Ishikawa (cell line): ENCODE results near the gene COL9A2.
A peak's percentile ranks its signal among the peaks of the same experiment; 100 is the strongest.

Experiments
- CEBPB ChIP-seq: IDR thresholded peaks from 2 replicates; pipeline ENCODE4 v1.6.1; 2012
- CREB1 ChIP-seq: IDR thresholded peaks from 2 replicates; pipeline ENCODE4 v1.6.1; 2012; ENCODE audit warnings: low read depth
- EGR1 ChIP-seq: IDR thresholded peaks from 2 replicates; pipeline ENCODE4 v1.6.1; 2012
- EP300 ChIP-seq: IDR thresholded peaks from 2 replicates; pipeline ENCODE4 v1.6.1; 2012; ENCODE audit warnings: borderline replicate concordance
- FOXM1 ChIP-seq: IDR thresholded peaks from 2 replicates; pipeline ENCODE4 v1.6.1; 2012; ENCODE audit warnings: low read depth, borderline replicate concordance
- MAX ChIP-seq: IDR thresholded peaks from 2 replicates; pipeline ENCODE4 v1.6.1; 2012
- NFIC ChIP-seq: IDR thresholded peaks from 2 replicates; pipeline ENCODE4 v1.6.1; 2012
- RAD21 ChIP-seq: IDR thresholded peaks from 2 replicates; pipeline ENCODE4 v1.6.1; 2012; ENCODE audit warnings: low read depth
- REST ChIP-seq: IDR thresholded peaks from 2 replicates; pipeline ENCODE4 v1.6.1; 2012; ENCODE audit warnings: low read depth, mild to moderate bottlenecking
- TAF1 ChIP-seq: IDR thresholded peaks from 2 replicates; pipeline ENCODE4 v1.6.1; 2012; ENCODE audit warnings: low read depth, mild to moderate bottlenecking
- TCF12 ChIP-seq: IDR thresholded peaks from 2 replicates; pipeline ENCODE4 v1.6.1; 2012; ENCODE audit warnings: low read depth
- TEAD4 ChIP-seq: IDR thresholded peaks from 2 replicates; pipeline ENCODE4 v1.6.1; 2012
- USF1 ChIP-seq: IDR thresholded peaks from 2 replicates; pipeline ENCODE4 v1.6.1; 2012
- YY1 ChIP-seq: IDR thresholded peaks from 2 replicates; pipeline ENCODE4 v1.6.1; 2012; ENCODE audit warnings: low read depth
- ZBTB7A ChIP-seq: IDR thresholded peaks from 2 replicates; pipeline ENCODE4 v1.6.1; 2012; ENCODE audit warnings: low read depth

The COL9A2 gene

GRCh38 chr1:40308036-40308727 lies 8.9 kb downstream of the COL9A2 start:
- no peak for TF ChIP-seq TEAD4
- TF ChIP-seq YY1: no peak
- no peak for TF ChIP-seq USF1
- no peak for TF ChIP-seq CREB1
- no peak for TF ChIP-seq RAD21
- TF ChIP-seq CEBPB: no peak
- no peak for TF ChIP-seq FOXM1
- TF ChIP-seq TCF12: no peak
- TF ChIP-seq EP300: peak; percentile 33; the same call in 1 of the 2 replicates
- TF ChIP-seq REST: no peak
- no peak for TF ChIP-seq MAX
- TF ChIP-seq NFIC: peak; percentile 73
- no peak for TF ChIP-seq ZBTB7A
- no peak for TF ChIP-seq TAF1

GRCh38 chr1:40307186-40307585 lies 9.9 kb downstream of the COL9A2 start:
- no peak for TF ChIP-seq REST
- TF ChIP-seq EP300: no peak
- TF ChIP-seq USF1: no peak
- TF ChIP-seq CREB1: no peak
- no peak for TF ChIP-seq RAD21
- no peak for TF ChIP-seq EGR1
- TF ChIP-seq YY1: no peak
- TF ChIP-seq TCF12: no peak
- no peak for TF ChIP-seq ZBTB7A
- no peak for TF ChIP-seq CEBPB
- no peak for TF ChIP-seq TAF1
- TF ChIP-seq MAX: no peak

- no peak for TF ChIP-seq CEBPB
- no peak for TF ChIP-seq TAF1
- no peak for TF ChIP-seq RAD21
- peak; percentile 80 for TF ChIP-seq NFIC
- TF ChIP-seq EGR1: no peak
- TF ChIP-seq CREB1: no peak
- peak; percentile 75 for TF ChIP-seq TCF12
- TF ChIP-seq FOXM1: peak; percentile 37
- no peak for TF ChIP-seq ZBTB7A
- peak; percentile 81 for TF ChIP-seq EP300
- TF ChIP-seq TEAD4: peak; percentile 76
- TF ChIP-seq MAX: peak; percentile 84
Observed at GRCh38 chr1:40306296-40306695, 10.8 kb downstream of the COL9A2 start.

- TF ChIP-seq REST (no peak), TCF12 (no peak), EP300 (no peak), YY1 (no peak), CEBPB (no peak)
Observed at GRCh38 chr1:40305871-40306270, 11.2 kb downstream of the COL9A2 start.
